H1 (cell line): ENCODE results near the gene ZNFX1. TPM values are rescaled to one million over a fixed set of nuclear protein-coding genes. Genes with fewer than 3 reads are reported as not detected.

Source experiments
- CTCF ChIA-PET: fragments of 300-600 bp; sonication (Branson Sonifier 250); formaldehyde crosslinking; loops from one replicate; lab custom pipeline; 2021; ENCODE audit not compliant: partially characterized antibody; lab: Charles Lee
- POLR2A ChIA-PET: fragments of 300-600 bp; sonication (Branson Sonifier 250); formaldehyde crosslinking; loops from one replicate; lab custom pipeline; 2021; ENCODE audit warnings: inconsistent platforms; ENCODE audit not compliant: partially characterized antibody; lab: Charles Lee
- DNase-seq, 2 experiments: peaks; one replicate each; pipeline versions ENCODE4 v3.0.0 to v3.0.0-alpha.2; 2010 to 2022; ENCODE audit warnings: low spot score in 2 of 2, low read depth in 1 of 2, mixed read lengths in 1 of 2
- FAIRE-seq: peaks from 2 replicates; lab custom pipeline; 2011; peaks lifted over from hg19 to GRCh38; lab: Jason Lieb, UNC
- H2AFZ ChIP-seq: 2 replicates; pipeline ENCODE4 v1.8.1; 2012; ENCODE audit warnings: low read length, inconsistent platforms
- H2AK5ac ChIP-seq: 2 replicates; pipeline ENCODE4 v1.6.1; 2013; ENCODE audit warnings: low read depth, low read length
- H2BK120ac ChIP-seq: replicated peaks from 2 replicates; pipeline ENCODE3; 2013; ENCODE audit warnings: low read depth, low read length, inconsistent platforms
- H2BK12ac ChIP-seq: 2 replicates; pipeline ENCODE4 v1.6.1; 2013; ENCODE audit warnings: low read depth, low read length
- H2BK15ac ChIP-seq: 2 replicates; pipeline ENCODE4 v1.6.1; 2013; ENCODE audit warnings: low read length
- H2BK20ac ChIP-seq: 2 replicates; pipeline ENCODE4 v1.6.1; 2013; ENCODE audit warnings: low read length
- H2BK5ac ChIP-seq: 2 replicates; pipeline ENCODE4 v1.6.1; 2013; ENCODE audit warnings: low read depth, low read length
- H3K14ac ChIP-seq: 2 replicates; pipeline ENCODE4 v1.6.1; 2013; ENCODE audit warnings: inconsistent platforms; ENCODE audit not compliant: insufficient read length
- H3K18ac ChIP-seq: 2 replicates; pipeline ENCODE4 v1.6.1; 2013; ENCODE audit warnings: low read length; ENCODE audit errors: extremely low read depth
- H3K23ac ChIP-seq: 2 replicates; pipeline ENCODE4 v1.6.1; 2013; ENCODE audit warnings: inconsistent platforms; ENCODE audit not compliant: insufficient read length
- H3K23me2 ChIP-seq: 2 replicates; pipeline ENCODE4 v1.6.1; 2013; ENCODE audit warnings: low read depth, low read length
- H3K27ac ChIP-seq: 2 replicates; pipeline ENCODE4 v1.6.1; 2011; ENCODE audit warnings: low read depth, low read length, inconsistent platforms
- H3K27me3 ChIP-seq, 4 experiments: replicated peaks in 1 of 4; 1 replicate in 1 of 4; 2 replicates in 3 of 4; pipeline versions ENCODE4 v1.6.1 to v1.8.1; 2011 to 2013; ENCODE audit warnings: low read length in 3 of 4, mild to moderate bottlenecking in 3 of 4, inconsistent platforms in 2 of 4, mixed read lengths in 2 of 4, moderate library complexity in 1 of 4; ENCODE audit not compliant: control insufficient read depth in 3 of 4, insufficient read depth in 3 of 4; ENCODE audit errors: extremely low read depth in 1 of 4
- H3K36me3 ChIP-seq, 4 experiments: 2 replicates each; pipeline versions ENCODE4 v1.6.1 to v1.8.1; 2011 to 2013; ENCODE audit warnings: mild to moderate bottlenecking in 4 of 4, low read length in 3 of 4, moderate library complexity in 2 of 4, control low read depth in 1 of 4, inconsistent platforms in 1 of 4; ENCODE audit not compliant: insufficient read depth in 4 of 4, control insufficient read depth in 2 of 4
- H3K4ac ChIP-seq: replicated peaks from 2 replicates; pipeline ENCODE3; 2013; ENCODE audit warnings: low read length, low read depth, mixed read lengths, inconsistent platforms; ENCODE audit not compliant: insufficient read length
- H3K4me1 ChIP-seq, 4 experiments: replicated peaks in 1 of 4; 1 replicate in 1 of 4; 2 replicates in 3 of 4; pipeline versions ENCODE4 v1.6.1 to v1.8.1; 2011 to 2013; ENCODE audit warnings: low read length in 3 of 4, inconsistent platforms in 2 of 4, mixed read lengths in 1 of 4; ENCODE audit not compliant: insufficient read depth in 4 of 4, control insufficient read depth in 3 of 4
- H3K4me2 ChIP-seq, 2 experiments: 2 replicates each; pipeline versions ENCODE4 v1.6.1 to v1.8.1; 2011 to 2013; ENCODE audit warnings: low read depth in 2 of 2, low read length in 2 of 2, control low read depth in 1 of 2, inconsistent platforms in 1 of 2, mild to moderate bottlenecking in 1 of 2; ENCODE audit not compliant: insufficient read depth in 1 of 2
- H3K4me3 ChIP-seq, 4 experiments: fragments of 200-600, 300-600 bp in 1 of 4; sonication (generic), shearing (Covaris generic), sonication (Bioruptor Twin) in 1 of 4; 2 replicates each; pipeline versions ENCODE4 v1.5.1 to v1.8.1; 2011 to 2016; ENCODE audit warnings: low read length in 4 of 4, low read depth in 3 of 4, control low read depth in 2 of 4, inconsistent platforms in 2 of 4, mild to moderate bottlenecking in 2 of 4, mixed read lengths in 1 of 4, moderate library complexity in 1 of 4; ENCODE audit not compliant: insufficient read depth in 2 of 4; ENCODE audit errors: extremely low read depth in 1 of 4
- H3K56ac ChIP-seq: replicated peaks from 2 replicates; pipeline ENCODE3; 2013; ENCODE audit warnings: low read depth, mild to moderate bottlenecking, mixed read lengths, low read length, inconsistent platforms; ENCODE audit not compliant: insufficient read length
- H3K79me1 ChIP-seq: 2 replicates; pipeline ENCODE4 v1.6.1; 2013; ENCODE audit warnings: low read depth, low read length, control low read depth
- H3K79me2 ChIP-seq, 2 experiments: 2 replicates each; pipeline versions ENCODE4 v1.6.1 to v1.8.1; 2012 to 2013; ENCODE audit warnings: low read length in 2 of 2, mild to moderate bottlenecking in 2 of 2, inconsistent platforms in 1 of 2; ENCODE audit not compliant: insufficient read depth in 2 of 2, control insufficient read depth in 1 of 2
- H3K9ac ChIP-seq, 4 experiments: replicated peaks in 1 of 4; 1 replicate in 1 of 4; 2 replicates in 3 of 4; pipeline versions ENCODE4 v1.6.1 to v1.8.1; 2011 to 2013; ENCODE audit warnings: low read depth in 3 of 4, low read length in 3 of 4, control low read depth in 2 of 4, mild to moderate bottlenecking in 2 of 4, moderate library complexity in 2 of 4, inconsistent platforms in 1 of 4; ENCODE audit errors: extremely low read depth in 1 of 4
- H3K9me3 ChIP-seq, 2 experiments: 2 replicates each; pipeline versions ENCODE4 v1.6.1 to v1.8.1; 2012 to 2013; ENCODE audit warnings: mild to moderate bottlenecking in 2 of 2, moderate library complexity in 2 of 2, control low read depth in 1 of 2, inconsistent platforms in 1 of 2, low read depth in 1 of 2, low read length in 1 of 2, mixed read lengths in 1 of 2; ENCODE audit not compliant: insufficient read depth in 2 of 2
- H4K20me1 ChIP-seq, 2 experiments: replicated peaks in 1 of 2; 2 replicates each; pipeline versions ENCODE3 to v1.8.1; 2011 to 2013; ENCODE audit warnings: inconsistent platforms in 2 of 2, low read length in 2 of 2, mild to moderate bottlenecking in 1 of 2; ENCODE audit not compliant: insufficient read depth in 2 of 2, control insufficient read depth in 1 of 2
- H4K5ac ChIP-seq: 2 replicates; pipeline ENCODE4 v1.6.1; 2013; ENCODE audit warnings: low read length, low read depth, mixed read lengths, inconsistent platforms; ENCODE audit not compliant: insufficient read length
- H4K8ac ChIP-seq: 2 replicates; pipeline ENCODE4 v1.8.0; 2013; ENCODE audit warnings: mild to moderate bottlenecking, moderate library complexity, low read length, inconsistent platforms; ENCODE audit not compliant: insufficient read depth; ENCODE audit errors: extremely low read depth
- H4K91ac ChIP-seq: replicated peaks from 2 replicates; pipeline ENCODE3; 2013; ENCODE audit warnings: low read length, mixed read lengths, inconsistent platforms; ENCODE audit not compliant: insufficient read length
- ASH2L ChIP-seq: fragments of 200-600, 300-600 bp; sonication (generic); IDR thresholded peaks from one replicate; pipeline ENCODE4 v1.7.1; 2017; ENCODE audit warnings: low read length
- ATF2 ChIP-seq: IDR thresholded peaks from 2 replicates; pipeline ENCODE4 v1.6.1; 2012; ENCODE audit warnings: low read length, inconsistent platforms
- CHD1 ChIP-seq: IDR thresholded peaks from 2 replicates; pipeline ENCODE4 v1.6.1; 2012; ENCODE audit warnings: low read depth, low read length, improper control_type of control experiment
- GABPA ChIP-seq: IDR thresholded peaks from 2 replicates; pipeline ENCODE4 v1.6.1; 2011; ENCODE audit warnings: mild to moderate bottlenecking, low read length, moderate library complexity, borderline replicate concordance; ENCODE audit not compliant: insufficient read depth
- JUND ChIP-seq: IDR thresholded peaks from 2 replicates; pipeline ENCODE4 v1.6.1; 2011; ENCODE audit warnings: mild to moderate bottlenecking, improper control_type of control experiment, low read length
- MAFK ChIP-seq: IDR thresholded peaks from 2 replicates; pipeline ENCODE4 v1.6.1; 2012; ENCODE audit warnings: low read depth, mild to moderate bottlenecking, improper control_type of control experiment, low read length
- POU5F1 ChIP-seq: IDR thresholded peaks from 2 replicates; pipeline ENCODE4 v1.6.1; 2011; ENCODE audit warnings: low read depth, mild to moderate bottlenecking, low read length, moderate library complexity
- RNF2 ChIP-seq: fragments of 200-900, 300-1000 bp; sonication (generic); IDR thresholded peaks from 2 replicates; pipeline ENCODE4 v1.7.1; 2016; ENCODE audit warnings: borderline replicate concordance, low read depth, mild to moderate bottlenecking, antibody characterized with exemption, low read length; ENCODE audit not compliant: poor library complexity, severe bottlenecking; ENCODE audit errors: missing control alignments
- SAP30 ChIP-seq: fragments of 300-600 bp; sonication (generic); IDR thresholded peaks from 2 replicates; pipeline ENCODE4 v1.7.1; 2012; ENCODE audit warnings: low read length, moderate library complexity, mild to moderate bottlenecking, inconsistent platforms; ENCODE audit not compliant: insufficient read depth, insufficient replicate concordance
- SIRT6 ChIP-seq: IDR thresholded peaks from one replicate; pipeline ENCODE4 v1.7.1; 2012; ENCODE audit warnings: low read length, inconsistent platforms
- SIX5 ChIP-seq: IDR thresholded peaks from 2 replicates; pipeline ENCODE4 v1.6.1; 2011; ENCODE audit warnings: mild to moderate bottlenecking, low read depth, low read length
- SP1 ChIP-seq: IDR thresholded peaks from 2 replicates; pipeline ENCODE4 v1.6.1; 2011; ENCODE audit warnings: low read depth, low read length
- SP2 ChIP-seq: IDR thresholded peaks from 2 replicates; pipeline ENCODE4 v1.6.1; 2012; ENCODE audit warnings: mild to moderate bottlenecking, low read length, inconsistent platforms
- WGBS, 2 experiments: shearing (Covaris generic) in 1 of 2; methylation state at CpG; one replicate each; pipeline versions ENCODE4 v1.1.6 to v1.1.7; 2013 to 2015; ENCODE audit warnings: low lambda C conversion rate in 2 of 2, mixed read lengths in 2 of 2, inconsistent platforms in 1 of 2, low coverage in 1 of 2, missing lambda C conversion rate in 1 of 2; ENCODE audit not compliant: insufficient replicate concordance in 2 of 2, insufficient coverage in 1 of 2, insufficient read length in 1 of 2; ENCODE audit errors: extremely low coverage in 1 of 2, missing lambda C conversion rate in 1 of 2; 5-methylcytosine and 5-hydroxymethylcytosine counted together
- polyA plus RNA-seq, 7 experiments: library from polyadenylated mRNA; depleted of rRNA in 3 of 7; stranded (reverse) in 5 of 7; unstranded in 2 of 7; fragments of >200 nt in 5 of 7; fragments of 200-250 nt in 2 of 7; gene quantifications; 1 replicate in 5 of 7; 2 replicates in 1 of 7; 4 replicates in 1 of 7; pipeline versions ENCODE4 v1.2.1 to v1.2.3, GENCODE V29; 2011 to 2013; ENCODE audit warnings: missing spikeins in 2 of 7, mixed read lengths in 2 of 7
- total RNA-seq: library from RNA; stranded (reverse); fragmentation: NEBNext Ultra II Directional; extraction: Animal tissue kit (Norgen Biotek cat#: 25700); gene quantifications from 2 replicates; pipeline ENCODE4 v1.2.1, GENCODE V29; 2021

The ZNFX1 gene
- total and polyA plus RNA-seq, 2 of the 8 experiments (the other 6 are each of a cell fraction or from before 2014, with no cell fraction given), result 3.1 to 11.3 TPM

- Histone ChIP-seq H3K9me3 (no peaks in the 10 kb centered on the region), H3K14ac (no peak overlapping the region), H2AK5ac (no peak overlapping the region), H2BK5ac (no peak overlapping the region), H2BK15ac (no peak overlapping the region), H2BK12ac (no peak overlapping the region), H2AFZ (no peak overlapping the region), H4K8ac (no peak overlapping the region), H3K9ac (no peak overlapping the region), H3K23me2 (no peaks in the 10 kb centered on the region; the same call in 1 of the 2 replicates), H3K4me2 (no peak overlapping the region), H3K27ac (no peak overlapping the region), H3K79me2 (no peaks in the 10 kb centered on the region), H3K4ac (no peak overlapping the region), H3K23ac (no peak overlapping the region), H3K36me3 (peaks cover 19 to 73% (median 52%) of the 10 kb centered on the region in 4 experiments; a peak in 7 of 8 replicates), H3K56ac (no peak overlapping the region), H3K27me3 (no peaks in the 10 kb centered on the region), H3K79me1 (no peaks in the 10 kb centered on the region), H4K20me1 (peaks cover 4 to 8% of the 10 kb centered on the region in 2 experiments), H2BK20ac (no peak overlapping the region), H3K4me3 (no peak overlapping the region), H4K91ac (no peak overlapping the region), H3K4me1 (no peaks in the 10 kb centered on the region), H4K5ac (no peak overlapping the region), H3K18ac (no peak overlapping the region), H2BK120ac (no peak overlapping the region)
- ChIA-PET POLR2A (interaction anchor here (1.0 to 6.0 kb wide), 9 partner anchors 12 to 144 kb away, joined by 3 to 54 read pairs (median 8); partner anchors contain the start of genes DDX27 and ZNFX1), CTCF (interaction anchor here (0.7 to 6.7 kb wide), 15 partner anchors 7 to 289 kb away, joined by 3 to 41 read pairs (median 6); partner anchors contain the start of gene DDX27)
- DNase-seq, result no peak
- WGBS, 2 experiments, result 93% methylated on average over 5 of the region's 5 CpGs; no CpG with 5 or more reads in 1 of the 2 experiments
- no peak for FAIRE-seq
- TF ChIP-seq CHD1 (no peak), JUND (no peak), SAP30 (no peak), ATF2 (no peak), MAFK (no peak), SIRT6 (no peak), RNF2 (no peak), POU5F1 (no peak), SP1 (no peak), SP2 (no peak), ASH2L (no peak), SIX5 (no peak), GABPA (no peak)
These were observed 30.1 kb downstream of the ZNFX1 start for GRCh38 chr20:49247792-49248191.
